G401 (cell line): ENCODE measurements around the gene ADAR. TPM values are rescaled to one million over a fixed set of nuclear protein-coding genes. Genes with fewer than 3 reads are reported as not detected.

ENCODE experiments used
- DNase-seq: peaks from one replicate; pipeline ENCODE4 v3.0.0-alpha.2; 2015; ENCODE audit warnings: low spot score
- in situ Hi-C: cut with HindIII; loops from 2 replicates; pipeline ENCODE4 v1.10.0; 2016; ENCODE audit warnings: low sequenced_read_pairs, mixed read lengths
- total RNA-seq: library from RNA; depleted of rRNA; stranded (reverse); fragments of >200 nt; shearing (Covaris generic); gene quantifications from 2 replicates; pipeline ENCODE4 v1.2.3, GENCODE V29; 2014

The ADAR gene
- total RNA-seq, 1 experiment from 2014 or later = 94.1 TPM

DNA sequence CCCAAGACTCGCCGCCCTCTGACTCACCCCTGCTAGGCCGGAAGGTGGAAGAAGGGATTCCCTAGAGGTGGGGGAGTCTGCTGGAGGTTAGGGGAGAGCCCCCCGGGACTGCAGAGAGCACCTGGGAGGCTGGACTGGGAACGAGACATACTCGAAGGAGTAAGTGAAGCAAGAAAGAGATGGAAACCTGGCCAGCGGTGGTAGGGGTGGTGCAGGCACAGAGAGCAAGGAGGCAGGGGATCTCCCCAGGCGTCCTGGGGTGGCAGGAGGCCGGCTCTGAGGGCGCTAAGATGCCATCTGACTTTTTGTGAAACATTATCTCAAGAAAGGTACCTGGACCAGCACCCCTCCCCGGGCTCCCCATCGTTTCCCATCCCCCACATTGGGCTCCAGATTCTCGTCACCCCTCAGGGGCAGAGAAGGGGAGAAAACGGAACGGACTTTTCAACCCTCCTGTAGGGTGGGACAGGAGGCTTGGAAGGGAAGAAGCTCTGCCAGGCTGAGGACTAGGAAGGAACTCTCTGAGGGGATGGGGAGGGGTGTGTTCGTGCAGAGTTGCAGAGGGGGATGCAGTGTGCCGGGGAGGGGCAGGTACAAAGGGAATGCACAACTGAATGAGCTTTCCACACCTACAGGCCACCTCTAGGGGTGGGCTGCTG is 39.7 kb downstream of the ADAR start:
- in situ Hi-C loops = no loop called here
- DNase-seq = no peak

DNA sequence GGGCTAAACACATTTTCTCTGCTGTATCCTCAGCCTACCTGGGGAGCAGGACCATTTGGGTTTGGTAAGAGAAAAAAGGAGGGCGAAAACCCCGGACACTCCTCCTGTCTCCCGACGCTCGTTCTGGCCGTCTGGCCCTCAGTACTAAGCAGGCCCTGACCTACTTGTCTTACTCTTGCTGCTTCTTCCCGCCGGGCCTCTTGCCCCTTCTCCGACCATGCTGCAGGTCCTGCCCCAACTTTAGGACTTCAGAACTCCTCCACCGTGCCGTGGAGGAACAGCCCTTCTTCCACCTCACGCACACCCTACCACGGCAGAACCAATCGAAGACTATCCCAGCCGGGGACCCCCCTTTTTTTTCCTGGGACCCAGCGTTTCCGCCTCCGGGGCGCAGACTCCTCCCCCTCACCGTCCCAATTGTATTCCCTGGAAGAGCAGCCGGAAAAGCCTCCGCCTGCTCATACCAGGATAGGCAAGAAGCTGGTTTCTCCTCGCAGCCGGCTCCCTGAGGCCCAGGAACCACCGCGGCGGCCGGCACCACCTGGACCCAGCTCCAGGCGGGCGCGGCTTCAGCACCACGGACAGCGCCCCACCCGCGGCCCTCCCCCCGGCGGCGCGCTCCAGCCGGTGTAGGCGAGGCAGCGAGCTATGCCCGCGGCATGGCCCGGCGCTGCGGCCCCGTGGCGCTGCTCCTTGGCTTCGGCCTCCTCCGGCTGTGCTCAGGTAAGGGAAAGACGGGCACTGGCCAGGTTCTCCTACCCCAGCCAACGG is 40.4 kb downstream of the ADAR start, which contains the start of gene CHRNB2:
TSS of gene CHRNB2 (plus strand) at position 393 of the 771 bp plus-strand sequence. CDS start at position 660, 267 bp downstream.
- in situ Hi-C loops = no loop called here
- peak; percentile 83 for DNase-seq

DNA sequence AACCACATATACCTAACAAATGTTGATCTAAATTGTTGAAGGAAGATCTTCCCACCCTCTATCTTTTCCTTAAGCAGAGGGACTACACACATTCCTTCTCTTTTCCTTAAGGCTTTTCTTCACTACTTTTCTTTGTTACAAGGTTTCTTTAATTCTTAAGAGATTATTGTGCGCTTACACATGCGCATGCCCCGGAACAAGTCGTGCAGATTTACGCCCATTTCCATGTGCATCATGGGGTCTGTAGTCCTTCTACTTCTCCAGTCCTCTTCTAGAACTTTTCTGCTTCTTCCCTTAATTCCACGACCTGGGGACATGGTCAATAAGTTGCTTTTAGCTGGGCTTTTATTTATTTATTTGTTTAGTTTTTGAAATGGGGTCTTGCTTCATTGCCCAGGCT is 42.1 kb downstream of the ADAR start:
- in situ Hi-C loops = no loop called here
- no peak for DNase-seq

DNA sequence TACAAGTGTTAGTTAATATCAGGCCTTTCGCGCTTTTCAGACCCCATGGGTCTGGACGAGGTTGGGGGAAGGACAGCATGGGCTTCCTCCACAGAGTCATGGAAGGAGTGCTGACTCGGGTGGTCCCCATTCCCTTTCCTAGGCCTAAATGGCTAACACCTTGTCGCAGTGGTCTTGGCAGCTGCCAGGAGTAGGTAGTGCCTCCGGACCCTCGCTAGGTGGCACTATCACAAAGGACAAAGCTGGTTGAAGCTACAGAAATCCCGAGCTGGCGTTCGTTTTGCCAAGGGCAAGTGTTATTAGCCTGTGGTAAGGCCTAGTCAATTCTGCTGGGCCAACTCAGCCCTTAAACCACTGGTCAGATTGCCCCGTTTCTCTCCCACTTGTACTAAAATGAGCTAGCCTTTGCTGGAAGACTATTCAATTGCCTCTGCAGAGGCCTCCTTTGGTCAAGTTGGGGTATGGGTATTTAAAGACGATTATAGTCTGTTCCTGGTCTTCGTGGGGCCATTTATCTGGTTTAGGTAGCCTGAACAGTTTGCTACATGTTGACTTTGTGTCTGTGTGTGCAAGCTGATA is 48.4 kb downstream of the ADAR start:
- in situ Hi-C loops = no loop called here
- DNase-seq = peak; percentile 97

DNA sequence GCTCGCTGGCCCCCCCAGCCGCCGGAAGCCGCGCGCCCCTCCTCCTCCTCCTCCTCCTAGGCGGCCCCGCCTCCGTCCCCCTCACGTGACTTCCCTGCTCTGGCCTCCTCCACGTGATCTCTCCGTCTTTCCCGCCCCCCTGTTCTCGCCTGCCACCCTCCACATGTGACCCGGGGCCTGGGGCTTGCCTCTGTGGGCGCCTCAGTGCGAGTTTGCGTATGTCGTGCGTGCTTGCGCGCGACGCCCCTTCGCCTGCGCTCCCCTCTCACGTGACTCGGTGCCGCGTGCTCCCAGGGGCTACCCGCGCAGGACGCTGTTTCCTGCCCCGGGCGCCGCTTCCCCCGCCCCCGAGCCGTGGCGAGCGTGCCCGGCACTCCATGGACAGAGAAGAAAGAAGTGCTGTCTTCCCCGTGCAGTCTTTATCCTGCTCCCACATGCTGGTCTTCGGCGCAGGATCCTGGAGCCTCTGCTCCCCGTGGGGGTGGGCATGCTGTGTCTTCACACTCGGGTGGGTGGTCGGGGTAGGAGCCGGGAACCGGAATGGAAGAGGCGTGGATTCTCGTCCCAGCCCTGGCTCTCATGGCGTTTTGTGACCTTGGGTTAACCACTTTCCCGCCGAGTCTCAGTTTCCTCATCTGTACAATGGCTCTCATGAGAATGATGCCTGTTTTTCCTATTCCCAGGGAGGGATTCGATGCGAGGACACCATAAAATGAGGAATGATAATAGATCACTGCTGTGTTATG is 49.1 kb downstream of the ADAR start:
- DNase-seq = peak; percentile 99
- in situ Hi-C loops = no loop called here

DNA sequence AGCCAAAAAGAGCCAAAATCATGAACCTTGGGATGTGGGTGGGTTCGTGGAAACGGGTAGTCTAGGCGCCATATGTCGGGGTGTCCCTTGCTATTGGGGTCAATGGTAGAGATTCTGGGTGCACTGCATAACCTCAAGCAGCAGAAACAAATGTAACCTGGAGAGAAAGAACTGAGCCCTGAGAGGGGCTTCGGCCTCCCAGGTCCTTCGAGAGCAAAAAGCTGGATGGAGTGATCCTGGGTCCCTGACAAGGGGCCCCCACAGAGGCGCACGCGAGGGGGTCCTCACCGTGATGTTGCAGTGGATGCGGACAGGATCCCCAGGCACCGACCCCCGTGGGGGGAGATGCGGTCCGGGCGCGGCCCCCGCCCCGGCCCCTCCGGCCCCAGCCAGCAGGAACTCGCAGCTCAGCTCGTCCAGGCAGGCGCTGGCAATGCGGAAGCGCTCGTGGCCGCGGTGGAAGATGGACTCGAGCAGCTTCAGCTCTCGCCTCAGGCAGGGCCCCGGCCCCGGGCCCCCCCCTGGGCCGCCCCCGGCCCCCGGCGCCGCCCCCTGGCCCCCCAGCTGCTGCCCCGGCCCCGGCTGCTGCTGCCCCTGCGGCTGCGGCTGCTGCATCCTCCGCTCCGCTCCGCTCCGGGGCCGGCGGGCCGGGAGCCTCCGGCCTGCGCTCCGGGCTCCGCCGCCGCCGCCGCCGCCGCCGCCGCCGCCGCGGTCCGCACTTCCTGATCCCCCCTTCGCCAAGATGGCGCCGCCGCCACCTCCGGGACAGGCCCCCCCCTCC is 49.9 kb downstream of the ADAR start, which contains the start of gene UBE2Q1:
TSS of gene UBE2Q1 (minus strand) at position 724 of the 781 bp plus-strand sequence. CDS start at position 615, 109 bp downstream.
- no peak for DNase-seq
- in situ Hi-C loops = no loop called here

DNA sequence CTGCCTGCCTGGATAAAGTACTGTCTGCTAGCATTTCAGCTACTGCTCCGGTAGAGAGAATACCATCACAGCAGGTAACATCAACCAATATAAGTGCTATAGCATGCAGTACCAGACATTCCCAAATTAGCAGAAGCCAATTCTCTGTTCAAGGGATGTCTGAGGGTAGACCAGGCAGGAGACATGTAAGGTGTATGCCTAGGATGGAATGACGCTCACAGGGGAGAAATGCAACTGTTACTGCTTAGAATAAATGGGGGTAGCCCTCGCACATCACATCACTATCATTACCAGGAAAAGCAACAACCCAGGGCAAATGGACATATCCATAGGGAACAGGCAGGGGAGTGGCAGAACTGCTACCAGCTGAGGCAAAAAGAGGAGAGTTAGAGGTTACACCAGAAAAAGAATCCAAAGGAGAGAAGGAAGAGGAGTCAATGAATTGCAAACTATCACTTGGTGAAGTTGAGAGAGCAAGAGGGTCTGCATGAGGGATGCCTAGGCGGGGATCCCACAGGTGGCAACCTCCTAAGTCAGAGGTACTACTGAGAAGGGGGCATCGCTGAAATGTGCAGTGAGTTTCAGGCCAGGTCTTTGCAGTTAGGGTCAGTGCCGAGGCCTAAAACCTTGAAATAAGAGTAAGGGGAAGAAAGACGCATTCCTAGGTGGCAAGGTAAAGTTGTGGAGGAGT is 50.6 kb downstream of the ADAR start:
- in situ Hi-C loops = no loop called here
- DNase-seq = no peak

DNA sequence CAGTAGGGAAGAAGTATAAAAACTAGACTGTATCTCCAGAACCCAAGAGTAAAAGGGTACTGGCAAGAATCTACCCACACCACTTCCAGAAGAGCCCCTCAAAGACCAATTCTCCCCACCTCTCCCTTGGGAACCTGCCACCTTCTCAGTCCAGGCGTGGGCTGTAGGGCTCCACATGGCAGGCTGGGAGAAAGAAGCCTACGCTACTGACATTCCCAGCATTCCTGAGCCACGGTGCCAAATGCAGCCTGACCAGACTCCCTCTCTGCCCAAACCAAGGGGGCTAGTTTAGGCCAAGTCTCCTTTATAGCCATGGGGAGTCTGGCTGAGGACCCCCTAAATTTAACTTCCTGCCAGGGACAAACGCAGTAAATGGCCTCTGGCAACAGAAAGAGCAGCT is 51.6 kb downstream of the ADAR start:
- DNase-seq = no peak
- in situ Hi-C loops = no loop called here

DNA sequence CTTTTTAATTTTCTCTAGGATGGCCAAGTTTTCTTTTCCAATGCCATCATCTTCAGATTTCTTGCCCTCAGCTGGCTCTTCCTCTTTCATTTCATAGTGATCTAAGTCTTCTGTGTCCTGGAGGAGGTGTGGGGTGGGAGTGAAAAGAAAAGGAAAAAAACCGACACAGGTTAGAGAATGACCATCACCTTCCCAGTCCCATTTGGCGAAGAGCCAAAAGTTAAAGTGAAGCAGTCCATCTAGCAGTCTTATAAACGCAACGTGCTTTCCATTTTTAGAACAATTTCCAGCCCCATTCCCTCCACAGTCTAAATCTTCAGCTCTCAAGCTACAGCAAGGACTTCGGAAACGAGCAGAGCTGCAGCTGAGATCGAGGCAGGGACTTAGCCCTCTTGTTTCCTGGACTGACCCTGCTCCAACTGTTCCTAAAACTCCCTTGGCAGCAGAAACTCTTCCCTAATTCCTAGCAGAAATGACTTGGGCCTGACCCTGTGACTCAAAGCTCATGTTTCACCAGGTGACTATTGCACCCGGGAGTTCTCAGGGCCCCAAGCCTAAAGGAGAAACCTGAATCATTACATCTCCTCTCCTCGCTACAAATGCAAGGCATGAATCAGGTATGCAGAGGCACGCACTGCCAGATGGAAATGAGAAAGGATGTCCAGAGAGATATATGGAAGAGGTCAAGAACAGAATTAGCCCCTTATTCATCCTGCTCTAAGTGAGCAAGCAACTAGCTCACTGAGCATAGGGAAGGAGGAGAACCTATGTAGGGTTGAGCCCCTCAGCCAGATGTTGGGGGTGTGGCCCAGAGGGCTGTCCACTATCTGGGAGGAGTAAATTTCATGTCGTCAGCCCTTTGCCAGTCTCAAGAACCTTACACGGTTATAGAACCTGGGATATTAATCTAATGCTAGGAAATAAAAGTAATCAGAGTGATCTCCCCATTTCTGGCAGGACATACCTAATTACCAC is 54.6 kb downstream of the ADAR start:
- in situ Hi-C loops = no loop called here
- no peak for DNase-seq

DNA sequence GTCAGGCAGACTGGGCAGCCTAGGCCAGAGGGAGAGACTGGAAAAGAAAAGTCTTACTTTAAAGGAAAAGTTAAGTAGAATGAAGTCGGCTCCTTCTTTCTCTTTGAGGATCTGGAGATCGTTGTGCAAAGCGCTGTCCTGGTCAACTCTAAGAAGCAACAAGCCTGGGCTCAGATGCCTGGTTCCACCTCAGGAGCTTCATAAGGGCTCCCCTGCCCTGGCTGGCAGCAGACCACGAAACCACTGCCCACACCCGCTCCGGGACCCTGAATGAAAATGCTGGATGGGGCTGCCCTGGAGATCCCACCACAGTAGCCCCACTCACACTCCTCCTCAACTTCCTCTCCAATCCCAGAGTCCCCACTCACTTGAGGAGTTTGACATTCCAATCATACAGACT is 56.0 kb downstream of the ADAR start:
- no peak for DNase-seq
- in situ Hi-C loops = no loop called here

DNA sequence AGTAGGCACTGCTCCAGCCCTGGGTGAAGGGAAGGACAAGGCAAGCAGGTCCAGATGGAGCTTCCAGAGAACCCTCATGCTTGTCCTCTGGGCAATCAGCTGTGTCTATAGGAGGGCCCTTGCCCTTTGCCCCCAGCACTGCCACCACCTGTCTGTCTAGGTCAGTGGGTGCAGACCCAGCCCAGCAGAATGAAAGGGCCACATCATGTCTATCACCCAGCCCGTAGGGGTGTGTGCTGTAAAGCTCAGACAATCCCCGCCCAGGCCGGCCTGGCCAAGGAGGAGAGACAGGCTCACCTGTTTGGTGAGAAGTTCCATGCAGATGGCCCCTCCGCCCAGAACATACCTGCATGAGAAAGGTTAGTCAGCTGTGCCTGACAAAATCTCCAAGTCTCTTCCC is 56.5 kb downstream of the ADAR start:
- in situ Hi-C loops = no loop called here
- no peak for DNase-seq

DNA sequence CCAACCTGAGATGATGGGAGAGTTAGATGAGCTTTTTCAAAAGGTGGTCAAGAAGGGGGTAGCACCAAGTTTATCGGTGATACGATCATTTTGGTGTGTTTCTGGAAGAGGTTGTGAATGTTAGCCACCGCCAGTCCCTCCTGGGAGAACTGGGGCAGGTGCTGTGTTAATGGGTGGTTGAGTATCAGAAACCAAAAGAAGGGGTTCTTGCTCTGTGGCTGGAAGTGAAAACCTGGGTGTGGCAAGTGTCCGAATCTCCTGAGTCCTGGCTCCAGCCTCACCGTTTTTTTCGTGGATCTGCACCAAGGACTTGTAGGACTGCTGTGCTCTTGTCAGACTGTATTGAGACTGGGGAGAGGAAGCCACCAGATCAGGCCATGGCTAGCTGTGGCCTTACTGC is 57.3 kb downstream of the ADAR start:
- in situ Hi-C loops = no loop called here
- no peak for DNase-seq

DNA sequence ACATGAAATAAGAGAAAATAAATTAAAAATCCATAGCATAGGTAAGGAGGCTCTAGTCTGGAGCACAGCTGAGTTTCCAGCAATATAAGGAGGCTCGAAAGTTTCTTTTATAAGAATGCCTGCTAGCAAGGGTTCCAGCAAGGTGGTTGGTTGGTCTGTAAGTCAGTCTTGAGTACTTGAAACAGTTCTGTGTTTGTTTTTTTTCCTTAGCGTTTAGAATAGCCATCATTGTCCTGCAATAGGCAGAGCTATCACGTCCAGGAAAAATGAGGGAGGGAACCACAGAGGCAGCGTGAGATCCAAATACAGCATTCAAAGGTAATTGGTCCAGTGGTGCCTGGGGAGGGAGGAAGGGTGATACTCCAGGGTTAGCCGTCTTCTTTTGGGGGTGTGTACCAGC is 57.9 kb downstream of the ADAR start:
- DNase-seq = no peak
- in situ Hi-C loops = no loop called here

DNA sequence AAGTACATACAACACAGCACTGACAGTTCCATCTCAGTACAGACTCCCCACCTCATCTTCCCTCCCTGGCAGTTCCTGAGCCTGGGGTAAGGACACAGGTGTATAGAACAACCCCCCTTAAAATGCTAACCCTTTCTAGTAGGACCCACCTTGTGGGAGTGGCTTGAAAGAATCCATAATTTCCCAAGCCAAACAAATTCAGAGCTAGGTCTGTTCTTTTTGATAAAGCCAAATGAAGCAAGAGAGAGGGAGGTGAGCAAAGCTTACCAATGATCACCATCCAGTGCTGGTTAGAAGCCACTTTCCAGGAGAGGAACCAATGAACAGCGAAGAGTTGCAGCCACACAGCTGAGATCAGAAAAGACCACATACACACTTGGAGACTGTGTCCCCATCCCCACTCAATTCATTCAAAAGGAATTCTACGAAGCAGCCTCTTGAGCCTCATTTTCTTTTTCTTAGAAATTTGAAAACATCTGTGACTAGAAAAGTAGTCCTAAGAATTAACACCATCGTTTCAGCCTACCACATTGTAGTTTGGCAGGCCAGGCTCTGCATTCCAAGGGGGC is 58.7 kb downstream of the ADAR start:
- DNase-seq = no peak
- in situ Hi-C loops = no loop called here

DNA sequence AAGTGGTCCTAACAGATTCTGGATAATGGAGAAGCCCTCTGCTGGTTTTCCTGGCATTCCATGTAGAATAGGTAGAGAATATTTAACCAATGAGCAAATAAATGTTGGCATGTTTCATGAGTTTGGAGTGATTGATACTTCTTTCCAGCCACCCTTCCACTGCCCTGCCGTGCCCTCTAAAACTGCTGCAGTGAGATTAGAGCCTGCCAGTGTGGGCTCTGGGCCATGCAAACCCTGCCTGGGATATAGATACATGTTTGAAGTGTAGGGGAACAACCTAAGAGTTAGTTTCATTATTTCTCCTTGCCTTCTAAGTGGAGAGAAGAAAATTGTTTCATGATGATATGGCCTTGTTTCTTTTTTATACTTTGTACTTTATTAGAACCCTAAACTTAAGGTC is 60.0 kb downstream of the ADAR start:
- in situ Hi-C loops = no loop called here
- no peak for DNase-seq

DNA sequence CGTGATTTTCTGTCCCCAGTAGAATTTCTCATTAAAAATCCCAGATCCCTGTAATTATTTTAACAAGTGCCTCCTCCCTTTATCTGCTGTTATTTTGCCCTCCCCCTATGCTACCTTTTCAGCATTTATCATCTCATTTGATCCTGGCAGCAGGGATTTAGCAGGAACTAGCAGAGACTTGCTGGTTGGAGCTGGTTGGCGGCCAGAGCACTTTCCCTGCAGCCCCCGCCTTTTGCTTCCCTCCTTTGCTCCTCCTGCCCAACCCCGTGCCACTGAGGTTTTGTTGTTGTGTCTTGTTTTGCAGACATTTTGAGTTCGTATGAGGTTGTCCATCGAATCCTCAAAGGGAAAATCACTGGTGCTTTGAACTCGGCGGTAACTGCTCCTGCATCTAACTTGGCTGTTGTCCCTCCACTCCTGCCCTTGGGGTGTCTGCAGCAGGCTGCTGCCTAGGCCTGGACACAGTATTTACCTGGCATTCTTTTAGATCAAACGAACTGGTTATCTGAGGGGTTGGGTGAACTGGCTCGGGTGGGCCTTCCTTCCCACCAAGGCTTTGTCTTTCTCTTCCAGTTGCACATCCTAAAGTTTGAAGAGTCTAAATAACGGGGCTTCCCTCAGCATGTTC is 60.8 kb downstream of the ADAR start:
- in situ Hi-C loops = no loop called here
- no peak for DNase-seq
